Ovary (tissue), 9 donors: ENCODE results near the gene SDK1. TPM values are rescaled to one million over a fixed set of nuclear protein-coding genes. Genes with fewer than 3 reads are reported as not detected.

ENCODE experiments used
- DNase-seq, 5 donors: peaks; one replicate each; pipeline ENCODE4 v3.0.0-alpha.2; 2019 to 2020
- H3K27ac ChIP-seq, 2 donors: fragments of 200-600 bp; one replicate each; pipeline versions ENCODE4 v1.5.1 to v1.8.0; 2019 to 2022
- H3K27me3 ChIP-seq: fragments of 200-600 bp; one replicate; pipeline ENCODE4 v1.8.0; 2022
- H3K36me3 ChIP-seq: fragments of 200-600 bp; sonication (generic); one replicate; pipeline ENCODE4 v1.5.1; 2019
- H3K4me1 ChIP-seq: one replicate; pipeline ENCODE4 v1.8.1; 2013; ENCODE audit warnings: mild to moderate bottlenecking, moderate library complexity; ENCODE audit not compliant: insufficient read depth
- H3K4me3 ChIP-seq: fragments of 200-600 bp; sonication (generic); one replicate; pipeline ENCODE4 v1.5.1; 2017
- H3K9me3 ChIP-seq, 2 donors: fragments of 200-600 bp in 1 of 2; sonication (generic) in 1 of 2; one replicate each; pipeline versions ENCODE4 v1.5.1 to v1.8.1; 2013 to 2019; ENCODE audit warnings: mild to moderate bottlenecking in 1 of 2, moderate library complexity in 1 of 2
- EP300 ChIP-seq: sonication (generic); formaldehyde crosslinking; IDR thresholded peaks from one replicate; pipeline ENCODE4 v1.6.1; 2017; ENCODE audit warnings: antibody characterized with exemption
- POLR2A ChIP-seq: fragments of 450-650 bp; IDR thresholded peaks from one replicate; pipeline ENCODE4 v1.6.1; 2017; ENCODE audit warnings: antibody characterized with exemption, mild to moderate bottlenecking, moderate library complexity
- WGBS, 3 donors: extraction: QIAGEN DNeasy Blood & Tissue Kit in 1 of 3; methylation state at CpG; one replicate each; pipeline versions ENCODE4 v1.1.5 to v1.1.7; 2013 to 2017; 5-methylcytosine and 5-hydroxymethylcytosine counted together
- intact Hi-C, 4 donors: fragments of 100-400 bp; cut with DNase I; formaldehyde crosslinking; loops; one replicate each; pipeline versions ENCODE4 v1.11.0 to v1.15.1; 2022 to 2023
- polyA plus RNA-seq, 2 donors: library from polyadenylated mRNA; stranded (reverse); fragments of 200-250 nt in 1 of 2; fragments of 350-450 nt in 1 of 2; fragmentation: Illumina TruSeq in 1 of 2; extraction: RNeasy Lipid Tissue Mini Kit (QIAGEN cat#74804) in 1 of 2; gene quantifications; one replicate each; pipeline ENCODE4 v1.2.3, GENCODE V29; 2013 to 2014
- total RNA-seq, 7 donors: library from RNA; depleted of rRNA in 2 of 7; stranded (reverse); fragments of >200 nt in 2 of 7; fragmentation: NEBNext Ultra II Directional in 3 of 7; extraction: Animal tissue kit (Norgen Biotek cat#: 25700) in 3 of 7; gene quantifications; one replicate each; pipeline versions ENCODE4 v1.1.0 to v1.2.4, GENCODE V29; 2016 to 2023
- TF ChIP-seq, protein P1 (sequence below), 3 donors: fragments of 450-650 bp in 2 of 3; fragments of 200-600 bp in 1 of 3; IDR thresholded peaks; one replicate each; pipeline versions ENCODE4 v1.5.1 to v1.8.0; 2016 to 2022; ENCODE audit warnings: antibody characterized with exemption in 3 of 3, mild to moderate bottlenecking in 1 of 3
- donor health status: DM: no; HTN: no; CAD: no; lungs with moderate emphysema.
- donor health status: DM: no; HTN: no; CAD: no.
- donor health status: Bipolar disorder and iron deficiency.
- donor health status: DM: yes; HTN: yes; CAD: no.
- donor health status: DM: no; HTN: no; CAD: no.
- donor health status: DM: yes; HTN: yes; CAD: no.

SDK1 gene
- total and polyA plus RNA-seq, 9 donors, result 1.2 to 13.3 (median 4.4) TPM

- DNase-seq, result no peak
- no peaks in the 10 kb centered on the region for H3K4me1 ChIP-seq
- WGBS, 3 donors, result 95 to 96% (median 96%) methylated on average over 25 of the region's 25 CpGs
- no peaks in the 10 kb centered on the region for H3K36me3 ChIP-seq
- H3K4me3 ChIP-seq, result no peak overlapping the region
- no peak for TF ChIP-seq POLR2A
- TF ChIP-seq, protein P1, sequence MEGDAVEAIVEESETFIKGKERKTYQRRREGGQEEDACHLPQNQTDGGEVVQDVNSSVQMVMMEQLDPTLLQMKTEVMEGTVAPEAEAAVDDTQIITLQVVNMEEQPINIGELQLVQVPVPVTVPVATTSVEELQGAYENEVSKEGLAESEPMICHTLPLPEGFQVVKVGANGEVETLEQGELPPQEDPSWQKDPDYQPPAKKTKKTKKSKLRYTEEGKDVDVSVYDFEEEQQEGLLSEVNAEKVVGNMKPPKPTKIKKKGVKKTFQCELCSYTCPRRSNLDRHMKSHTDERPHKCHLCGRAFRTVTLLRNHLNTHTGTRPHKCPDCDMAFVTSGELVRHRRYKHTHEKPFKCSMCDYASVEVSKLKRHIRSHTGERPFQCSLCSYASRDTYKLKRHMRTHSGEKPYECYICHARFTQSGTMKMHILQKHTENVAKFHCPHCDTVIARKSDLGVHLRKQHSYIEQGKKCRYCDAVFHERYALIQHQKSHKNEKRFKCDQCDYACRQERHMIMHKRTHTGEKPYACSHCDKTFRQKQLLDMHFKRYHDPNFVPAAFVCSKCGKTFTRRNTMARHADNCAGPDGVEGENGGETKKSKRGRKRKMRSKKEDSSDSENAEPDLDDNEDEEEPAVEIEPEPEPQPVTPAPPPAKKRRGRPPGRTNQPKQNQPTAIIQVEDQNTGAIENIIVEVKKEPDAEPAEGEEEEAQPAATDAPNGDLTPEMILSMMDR (IDR thresholded peaks at IDR 0.05), result no peak
- no peak for TF ChIP-seq EP300
- H3K9me3 ChIP-seq, result no peaks in the 10 kb centered on the region
- intact Hi-C loops, result no loop called here
- no peaks in the 10 kb centered on the region for H3K27me3 ChIP-seq
- no peak overlapping the region for H3K27ac ChIP-seq
Measured at GRCh38 chr7:4113976-4114375, 812.9 kb downstream of the SDK1 start.

GRCh38 chr7:4115442-4115841, 814.4 kb downstream of the SDK1 start:
- no peaks in the 10 kb centered on the region for H3K9me3 ChIP-seq
- no peak for TF ChIP-seq POLR2A
- no peak for TF ChIP-seq EP300
- TF ChIP-seq, protein P1 (IDR thresholded peaks at IDR 0.05), result no peak
- no peaks in the 10 kb centered on the region for H3K36me3 ChIP-seq
- WGBS, 3 donors, result 80 to 88% (median 81%) methylated on average over 7 of the region's 7 CpGs
- no peaks in the 10 kb centered on the region for H3K4me1 ChIP-seq
- DNase-seq, result no peak
- H3K27me3 ChIP-seq, result no peaks in the 10 kb centered on the region
- intact Hi-C loops, result no loop called here
- H3K27ac ChIP-seq, result no peak overlapping the region
- no peak overlapping the region for H3K4me3 ChIP-seq

- no peak for DNase-seq
- no peaks in the 10 kb centered on the region for H3K27me3 ChIP-seq
- no peak overlapping the region for H3K4me3 ChIP-seq
- intact Hi-C loops, result no loop called here
- 88 to 96% (median 96%) methylated on average over 16 to 19 of the region's 19 CpGs for WGBS, 3 donors
- H3K36me3 ChIP-seq, result no peaks in the 10 kb centered on the region
- H3K9me3 ChIP-seq, result no peaks in the 10 kb centered on the region
- no peaks in the 10 kb centered on the region for H3K4me1 ChIP-seq
- no peak for TF ChIP-seq EP300
- TF ChIP-seq, protein P1 (IDR thresholded peaks at IDR 0.05), result no peak
- no peak for TF ChIP-seq POLR2A
- H3K27ac ChIP-seq, result no peak overlapping the region
Measured at GRCh38 chr7:4115941-4116610, 815.0 kb downstream of the SDK1 start.

DNA sequence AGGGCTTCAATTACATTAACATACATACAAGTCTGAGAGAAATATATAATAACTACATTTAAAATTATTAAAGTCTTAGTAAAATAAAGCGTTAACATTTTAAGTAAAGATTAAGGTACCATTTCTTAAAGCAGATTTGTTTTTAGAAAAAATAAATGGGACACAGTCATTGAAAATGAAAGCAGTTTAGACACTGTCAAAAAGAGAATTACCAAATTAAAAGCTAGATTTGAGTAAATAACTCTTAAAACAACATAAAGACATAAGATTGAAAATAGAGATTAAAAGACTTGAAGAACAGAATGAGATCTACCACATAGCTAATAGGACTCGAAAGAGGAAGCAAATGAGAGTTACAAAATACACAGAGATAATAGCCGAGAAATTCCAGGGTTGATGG, 818.8 kb downstream of the SDK1 start:
- 93 to 96% (median 94%) methylated on average over 3 of the region's 3 CpGs for WGBS, 3 donors
- Histone ChIP-seq H3K4me1 (no peaks in the 10 kb centered on the region), H3K27ac (no peak overlapping the region), H3K36me3 (no peaks in the 10 kb centered on the region), H3K9me3 (no peaks in the 10 kb centered on the region), H3K4me3 (no peak overlapping the region), H3K27me3 (no peaks in the 10 kb centered on the region)
- TF ChIP-seq POLR2A (no peak), EP300 (no peak)
- TF ChIP-seq, protein P1 (IDR thresholded peaks at IDR 0.05), result no peak
- intact Hi-C loops, result no loop called here
- DNase-seq, result no peak
